ENCODE results near the gene PLD1. TPM values are rescaled to one million over a fixed set of nuclear protein-coding genes. Genes with fewer than 3 reads are reported as not detected.

The PLD1 gene
- total and polyA plus RNA-seq, 4 donors = 4.9 to 31.5 (median 18.6) TPM

GRCh38 chr3:171718493-171719185, 91.6 kb downstream of the PLD1 start:
- 83% methylated on average over 4 of the region's 4 CpGs for WGBS
- TF ChIP-seq GABPA (IDR thresholded peaks at IDR 0.05 in 1 of 2, conservative IDR thresholded peaks at IDR 0.05 in 1 of 2) (no peak), HNF4A (conservative IDR thresholded peaks at IDR 0.05) (no peak), HNF4G (IDR thresholded peaks at IDR 0.05) (no peak), CTCF (IDR thresholded peaks at IDR 0.05; ENCODE audit: low read depth, low read length, missing input control) (no peak), SP1 (IDR thresholded peaks at IDR 0.05) (no peak), FOXA2 (IDR thresholded peaks at IDR 0.05) (no peak), MAX (IDR thresholded peaks at IDR 0.05) (no peak), ZBTB33 (IDR thresholded peaks at IDR 0.05) (no peak)

DNA sequence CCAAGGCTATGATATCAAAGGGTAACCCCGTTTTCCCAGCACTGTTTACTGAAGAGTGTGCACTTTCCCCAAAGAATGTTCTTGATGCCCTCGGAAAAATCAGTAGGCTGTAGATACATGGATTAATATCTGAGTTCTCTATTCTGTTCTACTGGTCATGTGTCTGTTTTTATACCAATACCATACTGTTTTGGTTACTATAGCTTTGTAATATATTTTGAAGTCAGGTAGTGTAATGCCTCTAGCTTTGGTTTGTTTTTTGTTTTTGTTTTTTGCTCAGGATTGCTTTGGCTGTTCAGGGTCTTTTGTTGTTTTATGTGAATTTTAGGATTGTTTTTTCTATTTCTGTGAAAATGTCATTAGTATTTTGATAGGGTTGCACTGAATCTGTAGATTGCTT, 95.1 kb downstream of the PLD1 start:
- Histone ChIP-seq H3K4me1 (ENCODE audit: control insufficient read depth in 4 of 4, insufficient read depth in 4 of 4, low read length in 3 of 4) (no peaks in the 10 kb centered on the region), H3K9me3 (ENCODE audit: control insufficient read depth in 4 of 4, low read length in 3 of 4) (no peaks in the 10 kb centered on the region), H3K36me3 (ENCODE audit: control insufficient read depth in 4 of 4, insufficient read depth in 3 of 4, low read depth in 1 of 4, low read length in 3 of 4) (peaks cover 2 to 19% (median 12%) of the 10 kb centered on the region in 4 donors), H3K27ac (ENCODE audit: low read depth in 1 of 2, low read length in 2 of 2) (no peak overlapping the region), H3K27me3 (ENCODE audit: control insufficient read depth in 4 of 4, insufficient read depth in 4 of 4, low read length in 3 of 4) (no peaks in the 10 kb centered on the region), H3K9ac (ENCODE audit: low read depth in 1 of 2, low read length in 2 of 2) (no peak overlapping the region), H3K4me3 (ENCODE audit: low read depth in 1 of 3, low read length in 3 of 3) (no peak overlapping the region)
- 99% methylated on average over 2 of the region's 2 CpGs for WGBS
- DNase-seq (ENCODE audit: low spot score) = no peak
- TF ChIP-seq JUND (IDR thresholded peaks at IDR 0.05) (no peak), CTCF (IDR thresholded peaks at IDR 0.05; ENCODE audit: low read depth, low read length, missing input control) (no peak), EGR1 (IDR thresholded peaks at IDR 0.05; ENCODE audit: low read depth in 2 of 2) (no peak)

More at GRCh38 chr3:171718493-171719185, 91.6 kb downstream of the PLD1 start:
- H3K36me3 ChIP-seq (ENCODE audit: control insufficient read depth in 4 of 4, insufficient read depth in 3 of 4, low read depth in 1 of 4, low read length in 3 of 4) = peaks cover 2 to 10% (median 7%) of the 10 kb centered on the region in 4 donors
- no peak for DNase-seq (ENCODE audit: low spot score)
- H3K9me3 ChIP-seq (ENCODE audit: control insufficient read depth in 4 of 4, low read length in 3 of 4) = no peaks in the 10 kb centered on the region
- H3K4me3 ChIP-seq (ENCODE audit: low read depth in 1 of 3, low read length in 3 of 3) = no peak overlapping the region
- H3K4me1 ChIP-seq (ENCODE audit: control insufficient read depth in 4 of 4, insufficient read depth in 4 of 4, low read length in 3 of 4) = no peaks in the 10 kb centered on the region
- no peak overlapping the region for H3K27ac ChIP-seq (ENCODE audit: low read depth in 1 of 2, low read length in 2 of 2)
- no peaks in the 10 kb centered on the region for H3K27me3 ChIP-seq (ENCODE audit: control insufficient read depth in 4 of 4, insufficient read depth in 4 of 4, low read length in 3 of 4)
- H3K9ac ChIP-seq (ENCODE audit: low read depth in 1 of 2, low read length in 2 of 2) = no peak overlapping the region
